Esophagus (tissue), 2 donors: ENCODE measurements around the gene MTERF1. TPM values are rescaled to one million over a fixed set of nuclear protein-coding genes. Genes with fewer than 3 reads are reported as not detected.
"Not testable (repeated sequence)": the region's sequence is repeated elsewhere in the genome, so short reads cannot be mapped to it uniquely, and the experiment has no call there.

Experiments
- H3K27ac ChIP-seq, 2 donors: one replicate each; pipeline ENCODE4 v1.5.1; 2013; ENCODE audit warnings: low read depth in 2 of 2, mild to moderate bottlenecking in 2 of 2, inconsistent platforms in 1 of 2, low read length in 1 of 2, moderate library complexity in 1 of 2
- H3K27me3 ChIP-seq, 2 donors: one replicate each; pipeline ENCODE4 v1.6.1; 2013; ENCODE audit warnings: low read length in 2 of 2, control low read depth in 1 of 2, mild to moderate bottlenecking in 1 of 2; ENCODE audit not compliant: insufficient read depth in 2 of 2, control insufficient read depth in 1 of 2
- H3K36me3 ChIP-seq, 2 donors: one replicate each; pipeline ENCODE4 v1.6.1; 2013; ENCODE audit warnings: low read length in 1 of 2; ENCODE audit not compliant: control insufficient read depth in 2 of 2, insufficient read depth in 2 of 2
- H3K4me1 ChIP-seq, 2 donors: one replicate each; pipeline ENCODE4 v1.6.1; 2013; ENCODE audit warnings: low read length in 1 of 2; ENCODE audit not compliant: control insufficient read depth in 2 of 2, insufficient read depth in 2 of 2
- H3K4me3 ChIP-seq, 2 donors: one replicate each; pipeline ENCODE4 v1.5.1; 2013; ENCODE audit warnings: low read length in 2 of 2, mild to moderate bottlenecking in 2 of 2, low read depth in 1 of 2, moderate library complexity in 1 of 2
- H3K9me3 ChIP-seq, 2 donors: one replicate each; pipeline ENCODE4 v1.6.1; 2013; ENCODE audit warnings: mild to moderate bottlenecking in 2 of 2, low read depth in 1 of 2, low read length in 1 of 2, moderate library complexity in 1 of 2; ENCODE audit not compliant: control insufficient read depth in 2 of 2, insufficient read depth in 1 of 2
- WGBS, 2 donors: extraction: QIAGEN DNeasy Blood & Tissue Kit; methylation state at CpG; one replicate each; pipeline ENCODE4 v1.1.7; 2013; 5-methylcytosine and 5-hydroxymethylcytosine counted together
- polyA plus RNA-seq, 2 donors: library from polyadenylated mRNA; stranded (reverse); fragments of 200-250 nt; gene quantifications; one replicate each; pipeline ENCODE4 v1.2.3, GENCODE V29; 2013
- donor health status: healthy with polysubstance abuse.
- donor health status: Bipolar disorder and iron deficiency.

MTERF1 gene
- polyA plus RNA-seq, 2 donors: 6.0 to 8.3 TPM

DNA sequence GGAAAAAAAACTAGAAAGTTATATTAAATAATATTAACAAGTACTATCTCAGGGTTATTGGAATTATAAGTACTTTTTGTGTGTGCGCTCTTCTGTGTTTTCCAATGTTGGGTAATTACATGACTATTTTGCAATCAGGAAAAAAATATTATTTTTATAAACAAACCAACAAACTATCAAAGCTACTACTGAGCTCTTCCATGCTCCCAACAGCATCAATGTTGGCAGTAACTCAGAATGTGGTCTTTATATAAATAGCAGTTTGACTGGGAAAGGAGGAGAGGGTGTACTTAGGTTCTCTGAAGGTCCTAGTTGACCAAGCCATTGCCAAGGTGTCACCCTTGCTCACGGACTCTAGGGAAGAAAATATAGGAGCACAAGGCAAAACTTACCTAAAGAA, 15.0 kb downstream of the MTERF1 start:
- 83 to 94% methylated on average over 2 of the region's 2 CpGs for WGBS, 2 donors
- Histone ChIP-seq H3K9me3 (no peaks in the 10 kb centered on the region), H3K4me3 (no peak overlapping the region), H3K27ac (no peak overlapping the region), H3K27me3 (no peaks in the 10 kb centered on the region), H3K4me1 (no peaks in the 10 kb centered on the region), H3K36me3 (no peaks in the 10 kb centered on the region)

DNA sequence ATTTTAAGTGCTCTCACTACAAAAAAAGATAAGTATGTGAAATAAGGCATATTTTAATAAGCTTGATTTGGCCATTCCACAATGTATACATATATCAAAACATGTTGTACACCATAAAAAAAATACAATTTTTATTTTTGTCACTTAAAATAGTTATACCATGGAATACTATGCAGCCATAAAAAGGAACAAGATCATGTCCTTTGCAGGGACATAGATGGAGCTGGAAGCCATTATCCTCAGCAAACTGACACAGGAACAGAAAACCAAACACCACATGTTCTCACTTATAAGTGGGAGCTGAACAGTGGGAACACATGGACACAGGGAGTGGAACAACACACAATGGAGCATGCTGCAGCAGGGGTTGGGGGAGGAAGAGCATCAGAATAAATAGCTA, 15.9 kb downstream of the MTERF1 start:
- H3K9me3 ChIP-seq, H3K4me3 ChIP-seq, H3K4me1 ChIP-seq, H3K27me3 ChIP-seq, H3K36me3 ChIP-seq, H3K27ac ChIP-seq: not testable (repeated sequence)

DNA sequence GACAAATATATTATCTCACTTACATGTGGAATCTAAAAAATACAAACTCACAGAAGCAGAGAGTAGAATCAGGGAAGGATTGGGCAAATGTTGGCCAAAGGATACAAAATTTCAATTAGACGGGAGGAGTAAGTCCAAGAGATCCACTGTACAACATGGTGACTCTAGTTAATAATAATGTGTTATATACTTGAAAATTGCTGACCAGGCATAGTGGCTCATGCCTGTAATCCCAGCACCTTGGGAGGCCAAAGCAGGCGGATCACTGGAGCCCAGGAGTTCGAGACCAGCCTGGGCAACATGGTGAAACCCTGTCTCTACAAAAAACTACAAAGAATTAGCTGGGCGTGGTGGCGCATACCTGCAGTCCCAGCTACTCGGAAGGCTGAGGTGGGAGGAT, 16.4 kb downstream of the MTERF1 start:
- no peaks in the 10 kb centered on the region for H3K36me3 ChIP-seq
- H3K27ac ChIP-seq: no peak overlapping the region
- H3K9me3 ChIP-seq: no peaks in the 10 kb centered on the region
- H3K4me3 ChIP-seq: no peak overlapping the region
- 97 to 99% methylated on average over 6 of the region's 6 CpGs for WGBS, 2 donors
- no peaks in the 10 kb centered on the region for H3K27me3 ChIP-seq
- H3K4me1 ChIP-seq: no peaks in the 10 kb centered on the region

DNA sequence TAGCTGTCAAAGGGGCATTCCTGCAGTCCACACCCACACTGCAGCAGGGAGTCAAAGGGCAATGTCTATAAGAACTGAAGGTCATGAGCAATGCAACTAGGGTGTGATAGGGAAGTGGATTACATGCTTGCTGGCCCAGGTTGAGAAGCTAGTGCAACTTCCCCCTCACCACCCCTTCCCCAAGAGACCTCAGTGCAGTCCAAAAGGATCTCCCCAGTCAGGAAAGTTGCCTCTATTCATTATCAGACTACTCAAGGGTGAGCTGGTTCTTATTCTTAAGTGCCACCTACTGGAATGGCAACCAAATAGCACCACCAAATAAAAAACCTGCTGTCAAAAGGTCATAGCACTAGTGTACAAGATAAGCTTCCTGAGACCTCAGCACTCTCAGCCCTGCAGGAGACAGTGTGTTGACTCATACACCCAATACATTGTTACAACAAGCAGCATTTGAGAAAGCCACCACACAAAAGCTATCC, 28.2 kb downstream of the MTERF1 start:
- H3K27me3 ChIP-seq: no peaks in the 10 kb centered on the region
- no peak overlapping the region for H3K4me3 ChIP-seq
- peaks cover 0 to 4% of the 10 kb centered on the region in 2 donors for H3K4me1 ChIP-seq
- H3K36me3 ChIP-seq: peaks cover 0 to 2% of the 10 kb centered on the region in 2 donors
- peaks cover 0 to 2% of the 10 kb centered on the region in 2 donors for H3K9me3 ChIP-seq
- H3K27ac ChIP-seq: no peak overlapping the region

DNA sequence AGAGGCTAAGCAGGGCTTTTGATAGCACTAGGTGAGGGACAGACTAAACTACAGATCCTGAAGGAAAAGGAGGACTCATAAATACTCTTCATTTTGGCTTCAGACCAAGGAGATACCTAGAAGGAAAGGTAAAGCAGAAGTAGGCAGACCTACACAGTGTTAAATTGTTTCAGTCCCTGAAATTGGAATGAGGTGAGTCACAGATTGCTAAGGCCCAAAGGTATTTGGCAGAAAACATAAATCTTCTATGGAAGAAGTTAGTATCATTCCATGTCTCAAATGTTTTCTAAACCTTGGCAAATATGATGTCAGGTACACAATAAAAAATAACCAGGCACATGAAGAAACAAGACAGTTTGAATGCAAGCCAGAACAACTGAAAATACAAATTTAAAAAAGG, 30.0 kb downstream of the MTERF1 start:
- Histone ChIP-seq H3K4me3 (no peak overlapping the region), H3K27ac (no peak overlapping the region), H3K27me3 (no peaks in the 10 kb centered on the region), H3K36me3 (peaks cover 0 to 2% of the 10 kb centered on the region in 2 donors), H3K9me3 (peaks cover 0 to 2% of the 10 kb centered on the region in 2 donors), H3K4me1 (peaks cover 0 to 4% of the 10 kb centered on the region in 2 donors)

DNA sequence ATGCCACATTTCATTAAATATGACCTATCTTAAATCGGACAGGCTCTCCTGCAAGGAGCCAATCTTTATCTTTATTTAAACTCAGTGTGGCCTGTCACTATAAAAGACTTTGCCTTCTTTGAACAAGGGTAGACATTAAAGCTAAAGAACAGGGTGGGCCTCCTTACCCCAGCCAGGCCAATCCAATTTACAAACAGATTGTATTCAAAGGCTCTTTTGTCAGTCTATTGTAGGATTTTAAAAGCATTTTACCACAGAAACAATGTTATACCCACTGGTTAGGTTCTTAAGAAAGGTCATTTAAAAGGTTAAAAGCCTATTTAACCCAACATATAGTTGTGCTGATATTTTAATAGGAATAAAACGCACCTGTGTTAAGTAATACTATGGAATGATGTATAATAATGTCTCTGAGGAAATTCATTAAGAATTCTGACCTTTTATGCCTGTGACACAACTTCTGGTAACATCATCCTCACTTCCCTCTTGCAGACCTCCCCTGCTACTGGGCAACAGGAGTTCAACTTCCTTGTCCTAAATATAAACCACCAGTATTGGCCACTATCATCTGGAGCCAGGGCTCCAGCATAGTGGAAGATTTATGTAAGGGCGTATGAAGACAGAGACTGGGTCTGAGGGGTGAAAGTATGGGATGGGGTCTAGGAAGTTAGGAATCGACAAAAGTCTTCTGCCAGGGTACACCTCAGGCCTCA, 32.5 kb downstream of the MTERF1 start:
- Histone ChIP-seq H3K27ac (peak overlapping the region in 1 of 2 donors; percentile 24), H3K9me3 (no peaks in the 10 kb centered on the region), H3K27me3 (no peaks in the 10 kb centered on the region), H3K4me1 (peaks cover 0 to 4% of the 10 kb centered on the region in 2 donors), H3K36me3 (peaks cover 0 to 4% of the 10 kb centered on the region in 2 donors), H3K4me3 (no peak overlapping the region)
- WGBS, 2 donors: 67 to 76% methylated on average over 4 of the region's 4 CpGs

DNA sequence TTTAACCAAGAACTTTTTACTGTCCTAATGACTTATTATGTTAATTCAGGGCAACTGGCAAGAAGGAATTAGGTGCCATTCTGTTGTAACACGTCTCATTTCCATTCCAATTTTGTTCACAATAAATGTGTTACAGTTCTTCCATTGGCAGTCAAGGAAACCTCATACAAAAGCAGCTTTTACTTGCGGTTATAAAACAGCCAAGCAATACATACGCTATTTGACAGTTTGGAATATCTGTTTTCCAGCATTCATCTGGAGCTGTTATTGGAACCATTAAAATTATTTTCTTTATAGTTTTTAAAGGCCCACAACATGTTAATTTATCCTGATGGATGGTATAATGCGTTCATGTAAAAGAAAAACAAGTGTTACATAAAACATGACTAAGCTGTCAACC, 33.3 kb downstream of the MTERF1 start:
- Histone ChIP-seq H3K27me3 (no peaks in the 10 kb centered on the region), H3K4me3 (no peak overlapping the region), H3K36me3 (peaks cover 0 to 4% of the 10 kb centered on the region in 2 donors), H3K4me1 (peaks cover 0 to 4% of the 10 kb centered on the region in 2 donors), H3K9me3 (no peaks in the 10 kb centered on the region), H3K27ac (no peak overlapping the region)
- WGBS, 2 donors: 47 to 68% methylated on average over 4 of the region's 4 CpGs

DNA sequence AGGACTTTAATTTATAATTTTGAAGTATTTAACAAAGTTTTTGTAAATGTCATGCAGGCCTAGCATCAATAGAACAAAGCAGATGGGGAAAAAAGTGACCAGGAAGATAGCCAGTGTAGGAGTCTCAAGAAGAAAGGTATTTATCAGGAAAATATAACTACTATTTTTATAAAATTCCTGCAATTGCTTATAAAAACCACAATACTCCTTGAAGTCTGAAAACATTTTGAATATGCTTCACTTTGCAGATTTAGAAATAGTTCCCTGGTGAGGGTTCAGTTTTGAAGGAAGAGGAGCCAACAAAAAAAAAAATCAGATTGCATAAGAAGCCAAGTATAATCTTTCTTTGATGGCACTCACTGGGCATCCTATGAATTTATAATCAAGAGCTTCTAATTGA, 34.1 kb downstream of the MTERF1 start:
- Histone ChIP-seq H3K27ac (no peak overlapping the region), H3K4me1 (no peaks in the 10 kb centered on the region)

DNA sequence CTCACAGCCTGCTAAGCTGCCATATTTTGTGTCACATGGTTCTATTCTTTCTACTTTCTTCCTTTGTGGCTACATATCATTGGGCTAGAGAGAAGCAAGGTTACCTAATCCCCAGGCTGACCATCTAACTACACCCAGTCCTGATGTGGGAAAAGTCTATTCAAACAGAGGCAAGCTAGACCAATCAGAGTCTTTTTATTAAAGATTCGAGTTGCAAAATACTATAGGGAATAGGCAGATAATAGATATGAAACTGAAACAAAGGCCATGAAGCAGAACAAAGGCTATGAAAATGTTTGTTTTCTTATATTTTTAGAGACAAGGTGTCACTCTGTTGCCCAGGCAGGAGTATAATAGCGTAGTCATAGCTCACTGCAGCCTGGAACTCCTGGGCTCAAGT, 36.7 kb downstream of the MTERF1 start:
- Histone ChIP-seq H3K4me3 (no peak overlapping the region), H3K4me1 (no peaks in the 10 kb centered on the region), H3K27ac (no peak overlapping the region), H3K27me3 (no peaks in the 10 kb centered on the region), H3K36me3 (peaks cover 0 to 4% of the 10 kb centered on the region in 2 donors), H3K9me3 (no peaks in the 10 kb centered on the region)
- 83 to 91% methylated on average over 2 of the region's 2 CpGs for WGBS, 2 donors

More for the DNA sequence above, 34.1 kb downstream of the MTERF1 start:
- H3K9me3 ChIP-seq: no peaks in the 10 kb centered on the region
- H3K4me3 ChIP-seq: no peak overlapping the region
- H3K27me3 ChIP-seq: no peaks in the 10 kb centered on the region
- H3K36me3 ChIP-seq: peaks cover 0 to 4% of the 10 kb centered on the region in 2 donors

DNA sequence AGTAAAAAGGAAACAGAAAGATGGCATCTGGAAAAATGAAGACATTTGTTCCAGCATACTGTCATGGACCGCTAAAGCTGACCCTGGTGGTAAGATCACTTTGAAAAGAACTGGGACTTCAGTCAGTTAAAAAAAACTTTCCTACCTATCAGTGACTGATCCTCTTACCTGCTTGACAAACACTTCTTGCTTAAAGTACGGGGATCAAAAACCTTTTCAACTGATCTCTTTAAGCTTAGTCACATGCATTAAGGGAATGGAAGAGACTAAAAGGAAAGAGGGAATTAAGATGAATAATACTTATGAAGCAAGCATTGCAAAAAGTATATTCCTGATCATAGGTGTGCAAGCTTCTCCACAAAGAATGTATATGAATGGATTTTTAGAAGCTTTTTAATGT, 42.1 kb downstream of the MTERF1 start:
- H3K27ac ChIP-seq: no peak overlapping the region
- H3K36me3 ChIP-seq: no peaks in the 10 kb centered on the region
- H3K4me3 ChIP-seq: no peak overlapping the region
- H3K9me3 ChIP-seq: no peaks in the 10 kb centered on the region
- H3K4me1 ChIP-seq: peaks cover 0 to 2% of the 10 kb centered on the region in 2 donors
- 66 to 69% methylated on average over 2 of the region's 2 CpGs for WGBS, 2 donors
- no peaks in the 10 kb centered on the region for H3K27me3 ChIP-seq
